Ishikawa (cell line): ENCODE results near the gene PHF2.

Source experiments
- CREB1 ChIP-seq: IDR thresholded peaks from 2 replicates; pipeline ENCODE4 v1.6.1; 2012; ENCODE audit warnings: low read depth
- EGR1 ChIP-seq: IDR thresholded peaks from 2 replicates; pipeline ENCODE4 v1.6.1; 2012
- EP300 ChIP-seq: IDR thresholded peaks from 2 replicates; pipeline ENCODE4 v1.6.1; 2012; ENCODE audit warnings: borderline replicate concordance
- FOXM1 ChIP-seq: IDR thresholded peaks from 2 replicates; pipeline ENCODE4 v1.6.1; 2012; ENCODE audit warnings: low read depth, borderline replicate concordance
- RAD21 ChIP-seq: IDR thresholded peaks from 2 replicates; pipeline ENCODE4 v1.6.1; 2012; ENCODE audit warnings: low read depth
- TAF1 ChIP-seq: IDR thresholded peaks from 2 replicates; pipeline ENCODE4 v1.6.1; 2012; ENCODE audit warnings: low read depth, mild to moderate bottlenecking
- TCF12 ChIP-seq: IDR thresholded peaks from 2 replicates; pipeline ENCODE4 v1.6.1; 2012; ENCODE audit warnings: low read depth
- TEAD4 ChIP-seq: IDR thresholded peaks from 2 replicates; pipeline ENCODE4 v1.6.1; 2012
- USF1 ChIP-seq: IDR thresholded peaks from 2 replicates; pipeline ENCODE4 v1.6.1; 2012
- YY1 ChIP-seq: IDR thresholded peaks from 2 replicates; pipeline ENCODE4 v1.6.1; 2012; ENCODE audit warnings: low read depth
- ZBTB7A ChIP-seq: IDR thresholded peaks from 2 replicates; pipeline ENCODE4 v1.6.1; 2012; ENCODE audit warnings: low read depth
- TF ChIP-seq, protein P1 (sequence below): IDR thresholded peaks from 2 replicates; pipeline ENCODE4 v1.6.1; 2012

- TF ChIP-seq TAF1 (no peak), ZBTB7A (no peak), TEAD4 (no peak), CREB1 (no peak), EP300 (no peak), RAD21 (no peak), USF1 (no peak), YY1 (no peak), TCF12 (no peak), FOXM1 (no peak), EGR1 (no peak)
- TF ChIP-seq, protein P1, sequence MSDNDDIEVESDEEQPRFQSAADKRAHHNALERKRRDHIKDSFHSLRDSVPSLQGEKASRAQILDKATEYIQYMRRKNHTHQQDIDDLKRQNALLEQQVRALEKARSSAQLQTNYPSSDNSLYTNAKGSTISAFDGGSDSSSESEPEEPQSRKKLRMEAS = no peak
Measured at GRCh38 chr9:93541005-93541404, 35.4 kb upstream of the PHF2 start.
